B cell (primary cell): Measurements from ENCODE around the gene ABR. TPM values are rescaled to one million over a fixed set of nuclear protein-coding genes. Genes with fewer than 3 reads are reported as not detected.

Experiments used
- ATAC-seq: fragments of 200-7000 bp; cut with Tn5 transposase; one replicate; pipeline ENCODE4 v1.10.0; 2021; ENCODE audit warnings: low read depth, mild to moderate bottlenecking, moderate number of reproducible peaks, moderate library complexity
- CTCF ChIA-PET: fragments of 350-600 bp; sonication (Branson Sonifier 250); formaldehyde crosslinking; loops from one replicate; lab custom pipeline; 2021; ENCODE audit warnings: antibody characterized with exemption, inconsistent platforms; lab: Charles Lee
- POLR2A ChIA-PET: fragments of 350-600 bp; sonication (Branson Sonifier 250); formaldehyde crosslinking; loops from one replicate; lab custom pipeline; 2021; ENCODE audit warnings: antibody characterized with exemption; lab: Charles Lee
- DNase-seq: peaks from one replicate; pipeline ENCODE4 v3.0.0; 2013
- H2AFZ ChIP-seq: 2 replicates; pipeline ENCODE4 v1.6.1; 2012; ENCODE audit warnings: mild to moderate bottlenecking, low read depth, low read length; ENCODE audit not compliant: insufficient read depth, poor library complexity, severe bottlenecking
- H3K27ac ChIP-seq, 2 donors: 1 replicate in 1 of 2; 2 replicates in 1 of 2; pipeline ENCODE4 v1.5.1; 2012 to 2013; ENCODE audit warnings: low read length in 2 of 2, mild to moderate bottlenecking in 2 of 2, moderate library complexity in 1 of 2
- H3K27me3 ChIP-seq, 4 experiments: fragments of 200-600 bp in 1 of 4; sonication (generic) in 1 of 4; replicated peaks in 1 of 4; 1 replicate in 2 of 4; 2 replicates in 2 of 4; pipeline versions ENCODE4 v1.6.1 to v1.7.0; 2013 to 2016; ENCODE audit warnings: low read length in 3 of 4, mild to moderate bottlenecking in 2 of 4, mixed read lengths in 1 of 4, moderate library complexity in 1 of 4; ENCODE audit not compliant: insufficient read depth in 4 of 4, control insufficient read depth in 3 of 4; ENCODE audit errors: control extremely low read depth in 1 of 4
- H3K36me3 ChIP-seq, 2 experiments: replicated peaks in 1 of 2; 1 replicate in 1 of 2; 2 replicates in 1 of 2; pipeline versions ENCODE4 v1.6.1 to v1.7.1; 2013; ENCODE audit warnings: low read length in 1 of 2; ENCODE audit not compliant: insufficient read depth in 2 of 2, control insufficient read depth in 1 of 2; ENCODE audit errors: control extremely low read depth in 1 of 2, extremely low read depth in 1 of 2
- H3K4me1 ChIP-seq, 2 donors: fragments of 200-600 bp in 1 of 2; sonication (generic) in 1 of 2; 1 replicate in 1 of 2; 2 replicates in 1 of 2; pipeline versions ENCODE4 v1.5.1 to v1.6.1; 2013 to 2017; ENCODE audit warnings: low read length in 2 of 2; ENCODE audit not compliant: control insufficient read depth in 2 of 2, insufficient read depth in 2 of 2
- H3K4me2 ChIP-seq: replicated peaks from 2 replicates; pipeline ENCODE3; 2012; ENCODE audit warnings: mild to moderate bottlenecking, low read depth, low read length; ENCODE audit not compliant: poor library complexity, severe bottlenecking
- H3K4me3 ChIP-seq, 5 experiments: fragments of 200-600 bp in 1 of 5; sonication (generic) in 1 of 5; 1 replicate in 3 of 5; 2 replicates in 2 of 5; pipeline versions ENCODE4 v1.5.1 to v1.7.0; 2011 to 2016; ENCODE audit warnings: low read length in 4 of 5, mild to moderate bottlenecking in 4 of 5, low read depth in 2 of 5, control low read depth in 1 of 5, moderate library complexity in 1 of 5; ENCODE audit not compliant: insufficient read depth in 1 of 5; ENCODE audit errors: control extremely low read depth in 1 of 5, extremely low read depth in 1 of 5
- H3K79me2 ChIP-seq: fragments of 200-600 bp; sonication (generic); one replicate; pipeline ENCODE4 v1.6.0; 2016; ENCODE audit warnings: low read length; ENCODE audit not compliant: control insufficient read depth, insufficient read depth
- H3K9ac ChIP-seq: fragments of 200-600 bp; sonication (generic); 2 replicates; pipeline ENCODE4 v1.6.1; 2017; ENCODE audit warnings: mild to moderate bottlenecking, low read length, moderate library complexity
- H3K9me3 ChIP-seq, 3 donors: one replicate each; pipeline versions ENCODE4 v1.6.1 to v1.7.1; 2013; ENCODE audit warnings: low read length in 2 of 3; ENCODE audit not compliant: control insufficient read depth in 2 of 3, insufficient read depth in 1 of 3; ENCODE audit errors: control extremely low read depth in 1 of 3
- H4K20me1 ChIP-seq: 2 replicates; pipeline ENCODE4 v1.6.0; 2012; ENCODE audit warnings: mild to moderate bottlenecking, low read length; ENCODE audit not compliant: insufficient read depth, control insufficient read depth, poor library complexity, severe bottlenecking
- H3K27ac Mint-ChIP-seq: one replicate; pipeline ENCODE4 v1.8.0; 2021; ENCODE audit warnings: mixed read lengths
- H3K27me3 Mint-ChIP-seq: one replicate; pipeline ENCODE4 v1.8.0; 2021; ENCODE audit warnings: mixed read lengths
- H3K4me1 Mint-ChIP-seq: one replicate; pipeline ENCODE4 v1.8.0; 2021; ENCODE audit warnings: mixed read lengths
- H3K4me3 Mint-ChIP-seq: one replicate; pipeline ENCODE4 v1.8.0; 2021; ENCODE audit warnings: mixed read lengths
- H3K9me3 Mint-ChIP-seq: one replicate; pipeline ENCODE4 v1.8.0; 2022; ENCODE audit warnings: mixed read lengths; ENCODE audit not compliant: insufficient read depth
- CTCF ChIP-seq: fragments of 200-600 bp; IDR thresholded peaks from one replicate; pipeline ENCODE4 v1.8.0; 2022; ENCODE audit warnings: antibody characterized with exemption, mild to moderate bottlenecking
- EZH2 ChIP-seq: IDR thresholded peaks from 2 replicates; pipeline ENCODE4 v1.6.1; 2012; ENCODE audit warnings: borderline replicate concordance, low read depth, mild to moderate bottlenecking, moderate library complexity, low read length; ENCODE audit not compliant: insufficient read depth, poor library complexity, severe bottlenecking
- WGBS: methylation state at CpG from one replicate; pipeline ENCODE4 v1.1.5; 2013; ENCODE audit warnings: missing lambda C conversion rate; ENCODE audit not compliant: insufficient coverage; 5-methylcytosine and 5-hydroxymethylcytosine counted together
- intact Hi-C: fragments of 100-400 bp; cut with micrococcal nuclease; formaldehyde crosslinking; loops from one replicate; pipeline ENCODE4 v1.10.0; 2022
- polyA plus RNA-seq: library from polyadenylated mRNA; depleted of rRNA; stranded (reverse); fragments of >200 nt; gene quantifications from 2 replicates; pipeline ENCODE4 v1.2.3, GENCODE V29; 2012
- total RNA-seq, 2 donors: library from RNA; stranded (reverse); fragments of 120-200 nt in 1 of 2; gene quantifications; 1 replicate in 1 of 2; 2 replicates in 1 of 2; pipeline versions ENCODE4 v1.2.3 to v1.2.4, GENCODE V29; 2013 to 2022

The ABR gene
- total and polyA plus RNA-seq, 2 donors (not counting 1 experiment from before 2014, with no cell fraction given) = 79.8 to 262 TPM

GRCh38 chr17:1042486-1042885, 137.3 kb downstream of the ABR start:
- H3K9me3 Mint-ChIP-seq = no peaks in the 10 kb centered on the region
- no peak for ATAC-seq
- H3K27ac Mint-ChIP-seq = no peak overlapping the region
- intact Hi-C loops = no loop called here
- ChIA-PET CTCF (no interaction called here), POLR2A (no interaction called here)
- no peaks in the 10 kb centered on the region for H3K27me3 Mint-ChIP-seq
- peaks cover 2 to 23% of the 10 kb centered on the region in 2 experiments for H3K36me3 ChIP-seq
- no peak overlapping the region for H3K4me3 Mint-ChIP-seq
- peaks cover 4% of the 10 kb centered on the region for H3K4me1 Mint-ChIP-seq
- H3K27me3 ChIP-seq = no peaks in the 10 kb centered on the region
- H3K9me3 ChIP-seq = peaks cover 0 to 2% (median 0%) of the 10 kb centered on the region in 3 donors
- WGBS = 97% methylated on average over 19 of the region's 19 CpGs
- DNase-seq = no peak
- TF ChIP-seq EZH2 (no peak), CTCF (no peak)
- H2AFZ ChIP-seq = no peak overlapping the region
- peaks cover 8 to 9% of the 10 kb centered on the region in 2 donors for H3K4me1 ChIP-seq
- peaks cover 66% of the 10 kb centered on the region for H4K20me1 ChIP-seq
- H3K27ac ChIP-seq = no peak overlapping the region
- H3K4me3 ChIP-seq = no peak overlapping the region
- H3K9ac ChIP-seq = no peak overlapping the region
- no peak overlapping the region for H3K4me2 ChIP-seq
- peaks cover 15% of the 10 kb centered on the region for H3K79me2 ChIP-seq

- no peak overlapping the region for H3K27ac Mint-ChIP-seq
- H3K9me3 Mint-ChIP-seq = no peaks in the 10 kb centered on the region
- intact Hi-C loops = no loop called here
These were observed 138.0 kb downstream of the ABR start for GRCh38 chr17:1041746-1042145.

More at GRCh38 chr17:1041746-1042145, 138.0 kb downstream of the ABR start:
- ChIA-PET POLR2A (no interaction called here), CTCF (no interaction called here)
- H3K27me3 ChIP-seq = no peaks in the 10 kb centered on the region
- 98% methylated on average over 9 of the region's 9 CpGs for WGBS
- H4K20me1 ChIP-seq = peaks cover 73% of the 10 kb centered on the region
- H3K36me3 ChIP-seq = peaks cover 2 to 26% of the 10 kb centered on the region in 2 experiments
- no peak overlapping the region for H3K4me3 ChIP-seq
- ATAC-seq = no peak
- H2AFZ ChIP-seq = no peak overlapping the region
- H3K4me2 ChIP-seq = no peak overlapping the region
- no peak for DNase-seq
- no peak overlapping the region for H3K9ac ChIP-seq
- no peak overlapping the region for H3K4me3 Mint-ChIP-seq
- no peaks in the 10 kb centered on the region for H3K27me3 Mint-ChIP-seq
- H3K4me1 Mint-ChIP-seq = peaks cover 4% of the 10 kb centered on the region
- H3K79me2 ChIP-seq = peaks cover 15% of the 10 kb centered on the region
- no peak for TF ChIP-seq EZH2
- no peak for TF ChIP-seq CTCF
- H3K4me1 ChIP-seq = peaks cover 8 to 9% of the 10 kb centered on the region in 2 donors
- no peak overlapping the region for H3K27ac ChIP-seq
- H3K9me3 ChIP-seq = peaks cover 0 to 2% (median 0%) of the 10 kb centered on the region in 3 donors
